ENCODE data around the gene PDGFD. TPM values are rescaled to one million over a fixed set of nuclear protein-coding genes. Genes with fewer than 3 reads are reported as not detected.

PDGFD gene
- total RNA-seq, 1 experiment from 2014 or later, result 2.6 TPM

GRCh38 chr11:104142698-104143097, 21.2 kb downstream of the PDGFD start (continued):
- TF ChIP-seq AR (CRISPR knock-in tag; IDR thresholded peaks at IDR 0.05), result no peak
- TF ChIP-seq SOX15 (CRISPR knock-in tag; IDR thresholded peaks at IDR 0.05), result no peak

- Mint-ChIP-seq H3K4me3 (no peak overlapping the region), H3K4me1 (no peaks in the 10 kb centered on the region), H3K36me3 (no peaks in the 10 kb centered on the region), H3K27ac (no peak overlapping the region), H3K27me3 (ENCODE audit: low read depth) (no peaks in the 10 kb centered on the region), H3K9me3 (no peaks in the 10 kb centered on the region)
- no peak for TF ChIP-seq TEAD4 (CRISPR knock-in tag; IDR thresholded peaks at IDR 0.05)
- no peak for TF ChIP-seq STAT6 (CRISPR knock-in tag; conservative IDR thresholded peaks at IDR 0.05; ENCODE audit: low read depth)
- TF ChIP-seq GABPB1 (CRISPR knock-in tag; IDR thresholded peaks at IDR 0.05), result no peak
- no peak for TF ChIP-seq ZNF121 (CRISPR knock-in tag; IDR thresholded peaks at IDR 0.05)
- no peak for TF ChIP-seq USF2 (CRISPR knock-in tag; IDR thresholded peaks at IDR 0.05)
- TF ChIP-seq ZSCAN18 (CRISPR knock-in tag; IDR thresholded peaks at IDR 0.05), result no peak
- no peak for TF ChIP-seq CREM (CRISPR knock-in tag; IDR thresholded peaks at IDR 0.05)
- TF ChIP-seq KAT7 (CRISPR knock-in tag; IDR thresholded peaks at IDR 0.05; ENCODE audit: borderline replicate concordance), result no peak
- no peak for TF ChIP-seq E2F5 (CRISPR knock-in tag; IDR thresholded peaks at IDR 0.05)
- no peak for TF ChIP-seq MYBL2 (CRISPR knock-in tag; IDR thresholded peaks at IDR 0.05)
- no peak for TF ChIP-seq IRF2 (CRISPR knock-in tag; IDR thresholded peaks at IDR 0.05; ENCODE audit: borderline replicate concordance, low read depth)
- TF ChIP-seq IRF1 (CRISPR knock-in tag; IDR thresholded peaks at IDR 0.05), result no peak
- TF ChIP-seq HMGA2 (CRISPR knock-in tag; IDR thresholded peaks at IDR 0.05), result no peak
- no peak for TF ChIP-seq ZNF317 (CRISPR knock-in tag; IDR thresholded peaks at IDR 0.05; ENCODE audit: borderline replicate concordance, low read depth)
- TF ChIP-seq ZNF416 (CRISPR knock-in tag; IDR thresholded peaks at IDR 0.05), result no peak
- TF ChIP-seq ZNF671 (CRISPR knock-in tag; IDR thresholded peaks at IDR 0.05), result no peak
- DNase-seq (ENCODE audit: low spot score) (no peak), ATAC-seq (no peak)
- ChIA-PET CTCF (no interaction called here), POLR2A (no interaction called here)
Observed at GRCh38 chr11:104136861-104137260, 27.1 kb downstream of the PDGFD start.

Data from WTC11 (cell line).